Panc1 (cell line): Measurements from ENCODE around the gene RNF19B. TPM values are rescaled to one million over a fixed set of nuclear protein-coding genes. Genes with fewer than 3 reads are reported as not detected.
A peak's percentile ranks its signal among the peaks of the same experiment; 100 is the strongest.

ENCODE experiments used
- ATAC-seq: fragments of 200-7000 bp; cut with Tn5 transposase; 2 replicates; pipeline ENCODE4 v1.9.1; 2020; ENCODE audit warnings: mild to moderate bottlenecking, moderate library complexity
- BruUV-seq: library from RNA; stranded (reverse); fragments of 400-500 nt; replicated peaks from 2 replicates; lab custom pipeline; 2021; lab: Mats Ljungman, UMichigan
- CTCF ChIA-PET: fragments of 300-600 bp; sonication (Branson Sonifier 250); formaldehyde crosslinking; loops from one replicate; lab custom pipeline; 2022; ENCODE audit warnings: antibody characterized with exemption; lab: Charles Lee
- POLR2A ChIA-PET: fragments of 300-600 bp; sonication (Branson Sonifier 250); formaldehyde crosslinking; loops from one replicate; lab custom pipeline; 2022; ENCODE audit warnings: antibody characterized with exemption; lab: Charles Lee
- DNase-seq: peaks from one replicate; pipeline ENCODE4 v3.0.0-alpha.2; 2010; ENCODE audit warnings: low read depth, low spot score
- H3K27ac ChIP-seq: 2 replicates; pipeline ENCODE4 v1.5.1; 2011; ENCODE audit warnings: mild to moderate bottlenecking, low read length, inconsistent platforms
- H3K27me3 ChIP-seq: fragments of 200-500 bp; sonication (Bioruptor generic); 2 replicates; pipeline ENCODE4 v1.6.0; 2014; ENCODE audit warnings: low read length, inconsistent platforms; ENCODE audit not compliant: control insufficient read depth, insufficient read depth
- H3K36me3 ChIP-seq: fragments of 200-500 bp; sonication (Bioruptor generic); 2 replicates; pipeline ENCODE4 v1.5.1; 2014; ENCODE audit warnings: inconsistent platforms, mild to moderate bottlenecking, low read length, moderate library complexity; ENCODE audit not compliant: control insufficient read depth, insufficient read depth
- H3K4me1 ChIP-seq: 2 replicates; pipeline ENCODE4 v1.5.1; 2011; ENCODE audit warnings: inconsistent platforms, mild to moderate bottlenecking, low read length, moderate library complexity; ENCODE audit not compliant: control insufficient read depth, insufficient read depth
- H3K4me3 ChIP-seq, 2 experiments: 2 replicates each; pipeline ENCODE4 v1.5.1; 2011 to 2012; ENCODE audit warnings: low read depth in 2 of 2, low read length in 2 of 2, mild to moderate bottlenecking in 2 of 2, inconsistent platforms in 1 of 2, moderate library complexity in 1 of 2
- H3K9me3 ChIP-seq: fragments of 200-500 bp; sonication (Bioruptor generic); 2 replicates; pipeline ENCODE4 v1.5.1; 2014; ENCODE audit warnings: low read depth, mild to moderate bottlenecking, inconsistent platforms, low read length, moderate library complexity; ENCODE audit not compliant: control insufficient read depth, insufficient read depth
- POLR2AphosphoS5 ChIP-seq: IDR thresholded peaks from 2 replicates; pipeline ENCODE4 v1.6.1; 2012; ENCODE audit warnings: mild to moderate bottlenecking, low read depth, low read length, moderate library complexity
- SIN3A ChIP-seq: IDR thresholded peaks from 2 replicates; pipeline ENCODE4 v1.6.1; 2012; ENCODE audit warnings: low read depth, mild to moderate bottlenecking, low read length, moderate library complexity, borderline replicate concordance; ENCODE audit not compliant: insufficient read depth
- TCF7L2 ChIP-seq: IDR thresholded peaks from 2 replicates; pipeline ENCODE4 v1.6.1; 2011; ENCODE audit warnings: mild to moderate bottlenecking, low read depth, low read length, inconsistent platforms
- in situ Hi-C: cut with HindIII; loops from 2 replicates; pipeline ENCODE4 v1.10.0; 2016; ENCODE audit warnings: low sequenced_read_pairs, low pct_unique_long_range_greater_than_20kb
- intact Hi-C: fragments of 100-400 bp; cut with micrococcal nuclease; formaldehyde crosslinking; loops from one replicate; pipeline ENCODE4 v1.10.0; 2022; ENCODE audit not compliant: unreplicated experiment
- total RNA-seq: library from RNA; stranded (reverse); gene quantifications from one replicate; pipeline ENCODE4 v1.2.1, GENCODE V29; 2021; ENCODE audit not compliant: unreplicated experiment
- TF ChIP-seq, protein P1 (sequence below): fragments of 450-650 bp; IDR thresholded peaks from 2 replicates; pipeline ENCODE4 v1.5.1; 2017; ENCODE audit warnings: mild to moderate bottlenecking
- TF ChIP-seq, protein P2 (sequence below), 2 experiments: IDR thresholded peaks; 2 replicates each; pipeline ENCODE4 v1.6.1; 2011 to 2012; ENCODE audit warnings: low read depth in 2 of 2, control low read depth in 1 of 2, low read length in 1 of 2, mild to moderate bottlenecking in 1 of 2, moderate library complexity in 1 of 2; ENCODE audit not compliant: insufficient read depth in 1 of 2

The RNF19B gene
- total RNA-seq, 1 experiment from 2014 or later = 29.1 TPM

DNA sequence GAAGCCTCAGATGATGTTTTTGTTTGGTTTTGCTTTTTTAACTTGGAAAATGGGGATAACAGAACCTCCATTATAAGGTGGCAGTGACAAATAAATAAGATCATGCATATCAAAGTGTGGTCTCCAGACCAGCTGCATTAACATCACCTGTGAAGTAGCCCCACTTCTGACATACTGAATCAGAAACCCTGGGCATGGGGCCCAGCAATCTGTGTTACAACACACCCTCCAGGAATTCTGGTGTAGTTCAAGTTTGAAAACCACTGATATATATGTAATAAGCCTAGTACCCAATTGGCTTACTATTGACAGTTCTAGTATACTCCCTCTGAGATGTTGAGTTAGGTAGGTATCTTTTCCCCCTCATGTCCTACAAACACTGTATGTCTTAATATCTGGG, 24.1 kb upstream of the RNF19B start:
- BruUV-seq = no TSS peak
- Histone ChIP-seq H3K27ac (peak overlapping the region; percentile 49), H3K4me3 (no peak overlapping the region), H3K4me1 (peaks cover 8% of the 10 kb centered on the region; the same call in 1 of the 2 replicates), H3K36me3 (no peaks in the 10 kb centered on the region), H3K9me3 (no peaks in the 10 kb centered on the region), H3K27me3 (no peaks in the 10 kb centered on the region)
- DNase-seq (no peak), ATAC-seq (peak; percentile 10; the same call in 1 of the 2 replicates)
- in situ Hi-C loops = no loop called here
- ChIA-PET CTCF (interaction anchor here (0.5 to 1.0 kb wide), 3 partner anchors 31 to 468 kb away, joined by 4 to 5 read pairs (median 4); no protein-coding TSS in a partner anchor), POLR2A (no interaction called here)
- intact Hi-C loops = no loop called here
- TF ChIP-seq, protein P1, sequence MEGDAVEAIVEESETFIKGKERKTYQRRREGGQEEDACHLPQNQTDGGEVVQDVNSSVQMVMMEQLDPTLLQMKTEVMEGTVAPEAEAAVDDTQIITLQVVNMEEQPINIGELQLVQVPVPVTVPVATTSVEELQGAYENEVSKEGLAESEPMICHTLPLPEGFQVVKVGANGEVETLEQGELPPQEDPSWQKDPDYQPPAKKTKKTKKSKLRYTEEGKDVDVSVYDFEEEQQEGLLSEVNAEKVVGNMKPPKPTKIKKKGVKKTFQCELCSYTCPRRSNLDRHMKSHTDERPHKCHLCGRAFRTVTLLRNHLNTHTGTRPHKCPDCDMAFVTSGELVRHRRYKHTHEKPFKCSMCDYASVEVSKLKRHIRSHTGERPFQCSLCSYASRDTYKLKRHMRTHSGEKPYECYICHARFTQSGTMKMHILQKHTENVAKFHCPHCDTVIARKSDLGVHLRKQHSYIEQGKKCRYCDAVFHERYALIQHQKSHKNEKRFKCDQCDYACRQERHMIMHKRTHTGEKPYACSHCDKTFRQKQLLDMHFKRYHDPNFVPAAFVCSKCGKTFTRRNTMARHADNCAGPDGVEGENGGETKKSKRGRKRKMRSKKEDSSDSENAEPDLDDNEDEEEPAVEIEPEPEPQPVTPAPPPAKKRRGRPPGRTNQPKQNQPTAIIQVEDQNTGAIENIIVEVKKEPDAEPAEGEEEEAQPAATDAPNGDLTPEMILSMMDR = no peak
- TF ChIP-seq TCF7L2 (no peak), POLR2AphosphoS5 (no peak), SIN3A (no peak)
- TF ChIP-seq, protein P2, sequence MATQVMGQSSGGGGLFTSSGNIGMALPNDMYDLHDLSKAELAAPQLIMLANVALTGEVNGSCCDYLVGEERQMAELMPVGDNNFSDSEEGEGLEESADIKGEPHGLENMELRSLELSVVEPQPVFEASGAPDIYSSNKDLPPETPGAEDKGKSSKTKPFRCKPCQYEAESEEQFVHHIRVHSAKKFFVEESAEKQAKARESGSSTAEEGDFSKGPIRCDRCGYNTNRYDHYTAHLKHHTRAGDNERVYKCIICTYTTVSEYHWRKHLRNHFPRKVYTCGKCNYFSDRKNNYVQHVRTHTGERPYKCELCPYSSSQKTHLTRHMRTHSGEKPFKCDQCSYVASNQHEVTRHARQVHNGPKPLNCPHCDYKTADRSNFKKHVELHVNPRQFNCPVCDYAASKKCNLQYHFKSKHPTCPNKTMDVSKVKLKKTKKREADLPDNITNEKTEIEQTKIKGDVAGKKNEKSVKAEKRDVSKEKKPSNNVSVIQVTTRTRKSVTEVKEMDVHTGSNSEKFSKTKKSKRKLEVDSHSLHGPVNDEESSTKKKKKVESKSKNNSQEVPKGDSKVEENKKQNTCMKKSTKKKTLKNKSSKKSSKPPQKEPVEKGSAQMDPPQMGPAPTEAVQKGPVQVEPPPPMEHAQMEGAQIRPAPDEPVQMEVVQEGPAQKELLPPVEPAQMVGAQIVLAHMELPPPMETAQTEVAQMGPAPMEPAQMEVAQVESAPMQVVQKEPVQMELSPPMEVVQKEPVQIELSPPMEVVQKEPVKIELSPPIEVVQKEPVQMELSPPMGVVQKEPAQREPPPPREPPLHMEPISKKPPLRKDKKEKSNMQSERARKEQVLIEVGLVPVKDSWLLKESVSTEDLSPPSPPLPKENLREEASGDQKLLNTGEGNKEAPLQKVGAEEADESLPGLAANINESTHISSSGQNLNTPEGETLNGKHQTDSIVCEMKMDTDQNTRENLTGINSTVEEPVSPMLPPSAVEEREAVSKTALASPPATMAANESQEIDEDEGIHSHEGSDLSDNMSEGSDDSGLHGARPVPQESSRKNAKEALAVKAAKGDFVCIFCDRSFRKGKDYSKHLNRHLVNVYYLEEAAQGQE (IDR thresholded peaks at IDR 0.05; ENCODE audit: insufficient read depth in 1 of 2, low read depth in 2 of 2, low read length in 1 of 2) = no peak

DNA sequence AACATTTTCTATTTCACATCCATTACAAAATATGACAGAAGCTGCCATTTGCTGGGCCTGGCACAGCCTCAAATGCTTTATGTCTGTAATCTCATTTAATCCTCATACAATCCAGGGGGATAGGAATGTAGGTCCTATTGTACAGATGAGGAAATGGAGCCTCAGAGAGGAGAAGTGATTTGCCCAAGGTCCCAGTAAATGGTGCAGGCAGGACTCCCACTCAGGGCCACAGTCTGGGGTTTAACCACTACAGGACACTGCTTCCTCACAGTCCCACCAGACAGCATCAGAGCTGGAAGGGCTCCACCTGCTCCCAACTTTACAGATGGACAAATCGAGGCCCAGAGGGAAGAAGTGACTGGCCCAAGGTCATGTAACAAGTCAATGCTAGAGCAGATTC, 20.6 kb upstream of the RNF19B start:
- no peaks in the 10 kb centered on the region for H3K36me3 ChIP-seq
- peaks cover 23% of the 10 kb centered on the region for H3K4me1 ChIP-seq
- DNase-seq (no peak), ATAC-seq (no peak)
- H3K27me3 ChIP-seq = no peaks in the 10 kb centered on the region
- TF ChIP-seq, protein P1 = no peak
- no peak for TF ChIP-seq TCF7L2
- no TSS peak for BruUV-seq
- ChIA-PET CTCF (no interaction called here), POLR2A (no interaction called here)
- H3K9me3 ChIP-seq = no peaks in the 10 kb centered on the region
- no peak overlapping the region for H3K27ac ChIP-seq
- in situ Hi-C loops = no loop called here
- intact Hi-C loops = no loop called here
- no peak overlapping the region for H3K4me3 ChIP-seq
